Limb (tissue), 2 donors: Measurements from ENCODE around the gene SLC6A3.

Experiments used
- DNase-seq, 2 donors: peaks; one replicate each; pipeline ENCODE4 v3.0.0-alpha.2; 2016; ENCODE audit errors: extremely low spot score in 2 of 2

Gene SLC6A3

DNA sequence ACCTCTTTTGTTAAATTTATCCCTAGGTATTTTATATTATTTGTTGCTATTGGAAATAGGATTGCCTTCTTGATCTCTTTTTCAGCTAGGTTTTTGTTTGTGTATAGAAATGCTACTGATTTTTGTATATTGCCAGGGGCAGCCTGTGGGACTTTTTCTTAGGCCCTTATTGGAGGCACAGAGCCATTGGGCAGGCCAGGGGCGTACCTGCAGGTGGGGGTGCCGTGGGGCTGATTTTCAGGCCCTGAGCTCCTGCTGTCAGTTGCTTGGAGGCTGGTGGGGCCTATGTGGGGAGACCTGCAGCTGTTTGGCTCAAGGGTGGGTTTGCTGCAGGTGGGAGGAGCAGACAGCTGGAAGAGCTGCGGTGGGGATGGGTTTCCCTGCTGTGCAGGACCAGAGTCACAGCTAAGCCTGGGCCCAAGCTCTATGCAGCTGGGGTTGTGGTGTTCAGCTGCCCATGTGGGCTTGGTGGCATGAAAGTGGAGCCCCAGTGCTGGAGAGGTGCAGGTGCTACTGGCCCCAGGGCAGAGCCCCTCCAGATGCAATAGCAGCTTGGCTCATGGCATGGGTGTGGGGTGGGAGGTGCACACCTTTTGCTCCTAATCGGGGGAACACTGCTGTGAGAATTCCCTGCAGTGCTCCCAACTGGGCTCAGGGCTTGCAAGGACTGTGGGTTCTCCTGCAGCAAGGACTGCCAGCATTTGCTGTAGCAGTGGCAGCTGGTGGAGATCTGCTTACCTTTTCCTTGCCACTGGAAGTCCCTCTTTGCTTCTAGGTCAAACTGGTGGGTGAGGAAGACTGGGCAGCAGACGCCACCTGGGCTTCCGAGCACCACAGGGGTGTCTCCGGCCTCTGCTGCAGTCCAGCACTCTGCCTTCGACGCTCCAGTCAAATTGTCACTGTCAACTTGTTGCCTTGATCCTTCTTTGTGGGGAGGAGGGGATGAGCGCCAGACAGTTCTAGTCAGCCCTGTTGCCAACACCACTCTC is 92.7 kb downstream of the SLC6A3 start:
- DNase-seq = no peak

DNA sequence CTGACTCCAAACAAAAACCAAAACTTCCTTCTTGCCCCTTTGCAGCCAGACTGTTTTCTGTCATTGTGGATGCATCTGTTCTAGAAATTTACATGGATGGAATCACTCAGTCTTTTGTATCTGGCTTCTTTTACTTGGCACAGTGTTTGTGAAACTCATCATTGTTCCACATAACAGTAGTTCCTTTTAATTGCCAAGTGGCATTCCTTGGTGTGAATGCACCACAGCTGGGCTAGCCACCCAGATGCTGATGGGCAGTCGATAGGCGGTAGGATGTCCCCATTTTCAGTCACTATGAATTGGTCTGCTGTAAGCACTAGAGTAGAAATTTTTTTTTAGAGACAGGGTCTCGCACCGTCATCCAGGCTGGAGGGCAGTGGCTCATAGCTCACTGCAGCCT is 94.1 kb downstream of the SLC6A3 start:
- DNase-seq = no peak

DNA sequence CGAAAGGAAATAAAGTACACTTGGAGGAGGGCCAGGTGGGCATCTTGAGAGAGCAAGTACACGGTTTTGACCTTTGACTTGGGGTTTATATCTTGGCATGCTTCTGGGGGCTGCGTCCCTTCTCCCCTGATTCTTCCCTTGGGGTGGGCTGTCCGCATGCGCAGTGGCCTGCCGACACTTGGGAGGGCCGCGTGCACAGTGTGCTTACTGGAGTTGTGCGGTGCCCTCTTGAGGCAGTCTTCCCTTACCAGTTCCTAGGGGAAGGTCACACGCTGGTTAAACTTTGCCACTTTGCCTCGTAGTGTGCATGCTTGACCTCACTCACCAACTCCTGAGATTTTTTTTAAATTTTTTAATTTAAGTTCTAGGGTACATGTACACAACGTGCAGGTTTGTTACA is 96.0 kb downstream of the SLC6A3 start:
- DNase-seq = no peak

DNA sequence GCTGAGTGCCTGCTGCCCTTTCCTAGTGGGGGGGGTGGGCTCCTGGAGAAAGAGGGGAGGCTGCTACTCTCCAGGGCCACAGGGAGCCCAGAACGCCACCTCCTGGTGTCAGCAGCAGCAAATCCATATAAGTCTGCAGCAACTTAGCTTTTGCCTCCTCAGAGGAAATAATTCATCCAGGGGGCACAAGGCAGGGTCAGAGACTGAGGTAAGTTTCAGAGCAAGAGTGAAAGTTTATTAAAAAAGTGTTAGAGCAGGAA is 96.3 kb downstream of the SLC6A3 start:
- DNase-seq = no peak

DNA sequence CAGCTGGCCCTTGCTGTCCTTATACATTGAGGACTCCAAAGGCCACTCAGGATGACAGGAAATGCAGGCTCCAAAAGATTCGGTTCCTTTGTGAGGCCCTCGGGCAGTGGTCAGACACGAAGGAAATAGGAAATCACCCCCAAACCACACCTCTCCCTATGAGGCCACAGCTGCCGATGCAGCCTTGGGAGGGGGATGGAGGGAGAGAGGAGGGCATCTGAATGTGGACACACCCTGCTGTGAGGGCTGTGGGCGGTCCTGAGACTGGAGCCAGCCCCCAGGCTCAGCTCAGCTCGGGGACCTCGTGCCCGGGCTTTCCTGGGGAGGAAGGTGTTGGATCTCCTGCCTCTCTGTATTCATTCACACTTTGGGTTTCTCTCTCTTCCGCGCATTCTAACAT is 97.7 kb downstream of the SLC6A3 start:
- DNase-seq = no peak

DNA sequence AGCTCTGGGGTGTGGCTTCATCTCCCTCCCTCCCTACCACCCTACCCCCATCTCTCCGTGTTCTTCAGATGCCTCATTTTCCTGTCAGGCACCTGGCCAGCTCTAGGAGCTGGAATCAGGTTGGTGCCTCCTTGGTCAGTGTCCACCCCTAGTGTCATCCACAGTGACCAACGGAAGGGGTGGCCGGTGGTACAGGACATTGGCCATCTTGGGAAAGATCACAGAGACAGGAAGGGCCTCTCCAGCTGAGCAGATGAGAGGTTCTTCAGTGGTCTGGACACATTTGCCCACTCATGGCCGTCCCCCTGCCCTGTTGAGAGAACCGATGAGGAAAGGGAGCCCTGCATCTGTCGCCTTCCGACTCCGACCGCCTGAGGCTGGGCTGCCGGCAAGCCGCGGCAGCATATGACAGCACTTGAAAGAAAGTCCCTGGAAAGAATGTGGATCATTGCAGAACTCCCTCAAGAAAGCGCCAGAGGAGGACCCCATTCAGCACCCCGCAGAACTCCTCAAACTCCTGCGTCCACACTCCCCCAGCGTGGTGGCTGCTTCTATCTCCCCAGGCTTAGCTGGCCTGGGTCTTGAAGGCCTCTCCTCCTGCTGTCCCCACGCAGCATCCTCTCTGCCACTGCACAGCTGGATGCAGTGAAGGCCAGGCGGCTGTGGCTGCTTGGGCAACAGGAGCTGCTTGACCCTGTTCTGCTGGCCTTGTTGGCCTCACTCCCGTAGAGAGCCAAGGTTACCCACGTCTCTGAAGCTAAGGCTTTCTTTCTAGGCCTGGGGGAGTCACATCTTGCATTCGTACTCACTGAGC is 98.4 kb downstream of the SLC6A3 start:
- DNase-seq = no peak

DNA sequence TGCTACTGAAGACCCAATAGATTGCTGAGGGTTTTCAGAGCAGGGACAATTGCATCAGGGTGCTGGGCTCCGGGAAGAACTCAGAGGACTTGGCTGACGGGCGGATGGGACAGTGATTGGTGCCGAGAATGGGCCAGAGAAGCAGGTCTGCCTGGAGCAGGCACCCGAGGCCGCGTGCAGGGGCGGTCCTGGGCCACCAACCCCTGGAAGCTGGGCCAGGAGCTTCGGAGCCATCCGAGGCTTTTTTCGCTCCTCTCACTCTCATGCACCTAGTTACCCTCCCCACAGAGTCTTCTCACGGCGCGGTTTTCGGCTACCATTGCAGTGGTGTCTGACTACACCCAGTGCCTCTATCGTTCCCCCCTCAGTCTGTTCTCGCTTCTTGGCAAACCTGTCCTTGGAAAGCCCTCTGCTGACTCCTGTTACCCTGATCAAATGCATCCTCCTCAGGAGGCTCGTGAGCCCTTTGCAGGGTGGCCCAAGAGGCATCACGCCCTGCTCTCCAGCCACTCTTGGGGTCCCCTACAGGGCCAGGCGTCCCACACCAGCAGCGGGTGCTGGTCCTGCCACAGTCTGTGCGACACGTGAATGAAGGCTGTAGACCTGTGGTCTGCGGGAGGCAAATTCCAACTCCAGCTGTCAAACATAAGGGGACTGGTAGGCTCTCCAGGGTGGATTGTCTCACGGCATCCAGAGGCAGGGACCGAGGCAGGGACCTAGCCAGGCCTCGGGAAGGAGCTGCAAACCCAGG is 99.2 kb downstream of the SLC6A3 start:
- no peak for DNase-seq

DNA sequence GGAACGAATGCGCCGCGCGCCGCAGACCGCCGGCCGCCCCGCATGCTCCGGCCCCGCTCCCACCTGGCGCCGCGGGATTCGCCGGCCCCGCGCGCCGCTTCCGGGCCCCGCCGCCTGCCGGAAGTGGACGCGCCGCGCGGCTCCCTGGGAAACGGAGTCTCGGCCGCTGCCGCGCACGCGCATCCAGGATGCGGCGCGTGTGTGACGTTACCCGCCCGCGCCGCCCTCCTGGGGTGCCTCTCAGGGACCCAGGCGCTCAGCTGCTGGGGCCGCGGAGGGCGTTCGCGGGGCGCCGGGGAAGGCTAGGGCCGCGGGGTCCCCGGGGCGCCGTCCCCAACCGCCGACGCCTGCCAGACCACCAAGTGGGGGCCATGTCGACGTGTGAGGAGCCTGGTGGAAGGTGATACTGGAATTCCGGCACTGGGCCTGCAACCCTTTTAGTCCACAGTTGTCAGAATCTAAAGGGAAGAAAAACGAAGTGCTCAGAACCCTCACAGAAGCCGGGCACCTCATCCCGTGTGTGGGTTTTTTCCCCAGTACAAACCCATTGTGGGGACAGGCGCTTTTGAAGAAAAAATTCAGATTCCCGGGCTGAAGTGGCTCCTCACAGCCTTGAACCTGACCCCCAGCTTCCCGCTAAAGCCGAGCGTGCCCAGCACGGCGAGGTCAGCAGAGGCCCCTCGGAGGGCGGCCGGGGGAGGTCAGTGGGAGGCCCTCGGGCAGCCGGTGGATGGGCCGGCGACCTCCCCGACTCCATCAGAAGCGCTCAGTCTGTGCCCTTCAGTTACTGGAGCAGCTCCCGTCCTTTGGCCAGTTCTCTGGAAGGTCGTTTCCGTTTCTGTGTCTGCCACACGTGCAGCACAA is 100.0 kb downstream of the SLC6A3 start, which contains the start of gene CLPTM1L:
CLPTM1L (minus strand) TSS at position 125 of the 864 bp plus-strand sequence. CDS start 258 bp downstream, outside the sequence.
- DNase-seq = peak; percentile 87 to 94

DNA sequence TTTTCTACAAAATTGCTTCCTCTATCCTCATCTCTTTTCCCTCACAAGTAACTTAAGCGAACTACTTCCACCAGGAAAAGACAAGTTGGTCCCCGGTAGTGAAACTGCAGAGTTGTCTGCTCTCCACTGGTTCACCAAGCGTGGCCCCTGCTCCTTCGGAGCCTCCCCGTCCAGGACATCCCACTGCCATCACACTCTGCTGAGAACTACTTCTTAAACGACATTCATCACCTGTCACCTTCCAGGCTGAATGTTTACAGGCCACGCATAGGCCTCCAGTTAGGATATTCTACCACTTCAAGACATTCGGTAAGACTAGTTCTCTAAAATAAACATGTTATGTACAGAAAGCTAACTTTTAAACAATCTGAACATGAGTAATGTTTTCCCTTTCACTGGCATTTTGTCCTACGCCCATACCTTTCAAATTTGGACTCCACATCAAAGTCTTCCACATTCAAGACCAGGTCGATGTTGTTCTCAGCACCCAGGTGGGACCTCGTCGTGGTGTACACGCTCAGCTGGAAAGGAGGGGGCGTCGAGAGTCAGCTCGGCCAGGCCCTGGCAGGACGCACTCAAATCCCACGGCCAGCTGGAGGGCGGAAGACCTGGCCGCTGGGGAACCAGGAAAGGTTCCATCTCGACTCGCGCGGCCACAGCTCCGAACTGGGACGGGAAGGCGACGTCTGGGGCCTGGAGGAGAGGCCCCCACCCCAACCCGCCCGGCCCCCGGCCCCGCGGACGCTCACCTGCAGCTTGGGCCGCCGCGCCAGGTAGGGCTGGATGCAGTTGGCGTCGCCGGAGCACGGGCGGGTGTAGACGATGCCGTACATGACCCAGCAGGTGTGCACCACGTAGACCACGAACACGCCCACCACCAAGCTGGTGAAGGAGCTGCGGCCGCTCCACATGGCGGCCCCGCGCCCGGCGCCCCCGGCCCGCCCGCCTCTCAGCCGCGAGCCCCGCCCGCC is 101.0 kb downstream of the SLC6A3 start:
- peak in 1 of 2 donors; percentile 36 for DNase-seq

DNA sequence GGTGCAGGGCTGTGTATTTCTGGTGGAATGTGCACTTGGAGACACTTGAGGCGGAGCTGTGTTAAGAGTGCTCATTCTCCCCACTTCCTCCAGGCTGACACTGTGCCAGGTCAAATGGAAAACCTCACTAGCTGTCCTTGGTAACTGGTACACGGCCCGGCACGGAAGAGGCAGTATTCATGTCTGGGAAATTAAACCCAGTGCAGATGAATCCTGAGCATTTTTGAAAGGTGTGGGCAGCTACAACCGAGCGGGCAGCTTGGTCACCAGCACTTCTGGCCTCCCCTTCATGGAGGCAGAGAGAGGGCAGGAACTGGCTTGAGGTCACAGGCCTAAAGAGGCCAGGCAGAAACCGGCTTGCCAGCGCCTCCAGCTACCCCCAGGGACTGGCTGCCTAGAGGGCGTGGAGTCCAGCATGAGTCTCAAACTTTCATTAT is 101.9 kb downstream of the SLC6A3 start:
- no peak for DNase-seq
